ENCODE measurements around the gene GAK.

Gene GAK

DNA sequence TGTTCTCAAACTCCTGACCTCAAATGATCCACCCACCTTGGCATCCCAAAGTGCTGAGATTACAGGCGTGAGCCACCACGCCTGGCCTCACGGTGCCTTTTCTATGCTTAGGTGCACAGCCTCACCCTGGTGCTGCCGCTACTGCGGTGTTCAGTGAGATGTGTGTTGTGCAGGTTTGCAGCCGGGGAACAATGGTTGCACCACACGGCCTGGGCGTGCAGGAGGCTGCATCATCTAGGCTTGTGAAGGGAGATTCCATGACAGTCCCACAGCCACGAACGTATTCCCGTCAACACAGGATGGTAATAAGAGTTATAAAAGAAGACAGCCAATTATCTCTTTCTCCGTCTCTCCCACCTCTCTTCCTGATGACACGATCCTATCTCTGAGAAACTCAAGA, 128.2 kb downstream of the GAK start:
- DNase-seq, result no peak

DNA sequence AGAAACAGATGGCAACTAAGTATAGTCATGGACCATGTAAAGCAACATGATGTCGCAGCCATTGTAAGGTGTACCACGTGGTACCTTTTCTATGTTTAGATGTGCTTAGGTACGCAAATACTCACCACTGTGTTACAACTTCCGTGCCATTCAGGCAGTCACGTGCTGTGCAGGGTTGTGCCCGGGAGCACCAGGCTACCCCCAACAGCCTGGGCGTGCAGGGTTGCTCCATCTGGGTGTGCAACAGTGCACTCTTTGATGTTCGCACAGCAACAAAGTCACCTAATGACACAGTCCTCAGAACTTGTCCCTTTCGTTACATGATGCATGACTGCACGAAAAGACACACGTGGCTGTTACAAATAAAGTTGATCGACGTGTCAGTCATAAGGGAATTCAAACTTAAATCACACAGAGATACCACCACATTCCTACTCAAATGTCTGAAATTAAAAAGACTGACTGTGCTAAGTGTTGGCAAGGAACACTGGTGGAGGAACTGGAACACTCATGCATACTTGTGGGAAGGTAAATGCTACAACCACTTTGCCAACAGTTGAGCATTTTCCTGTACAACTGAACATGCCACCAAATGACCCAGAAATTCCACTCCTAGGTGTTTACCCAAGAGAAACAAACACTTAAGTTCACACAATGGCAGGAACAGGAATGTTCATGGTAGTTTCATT, 130.5 kb downstream of the GAK start:
- DNase-seq, result no peak
